Measurements from ENCODE around the gene STYXL1. TPM values are rescaled to one million over a fixed set of nuclear protein-coding genes. Genes with fewer than 3 reads are reported as not detected.

Gene STYXL1, protein sequence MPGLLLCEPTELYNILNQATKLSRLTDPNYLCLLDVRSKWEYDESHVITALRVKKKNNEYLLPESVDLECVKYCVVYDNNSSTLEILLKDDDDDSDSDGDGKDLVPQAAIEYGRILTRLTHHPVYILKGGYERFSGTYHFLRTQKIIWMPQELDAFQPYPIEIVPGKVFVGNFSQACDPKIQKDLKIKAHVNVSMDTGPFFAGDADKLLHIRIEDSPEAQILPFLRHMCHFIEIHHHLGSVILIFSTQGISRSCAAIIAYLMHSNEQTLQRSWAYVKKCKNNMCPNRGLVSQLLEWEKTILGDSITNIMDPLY
- total RNA-seq: 32.6 and 58.7 TPM in 2 replicates

DNA sequence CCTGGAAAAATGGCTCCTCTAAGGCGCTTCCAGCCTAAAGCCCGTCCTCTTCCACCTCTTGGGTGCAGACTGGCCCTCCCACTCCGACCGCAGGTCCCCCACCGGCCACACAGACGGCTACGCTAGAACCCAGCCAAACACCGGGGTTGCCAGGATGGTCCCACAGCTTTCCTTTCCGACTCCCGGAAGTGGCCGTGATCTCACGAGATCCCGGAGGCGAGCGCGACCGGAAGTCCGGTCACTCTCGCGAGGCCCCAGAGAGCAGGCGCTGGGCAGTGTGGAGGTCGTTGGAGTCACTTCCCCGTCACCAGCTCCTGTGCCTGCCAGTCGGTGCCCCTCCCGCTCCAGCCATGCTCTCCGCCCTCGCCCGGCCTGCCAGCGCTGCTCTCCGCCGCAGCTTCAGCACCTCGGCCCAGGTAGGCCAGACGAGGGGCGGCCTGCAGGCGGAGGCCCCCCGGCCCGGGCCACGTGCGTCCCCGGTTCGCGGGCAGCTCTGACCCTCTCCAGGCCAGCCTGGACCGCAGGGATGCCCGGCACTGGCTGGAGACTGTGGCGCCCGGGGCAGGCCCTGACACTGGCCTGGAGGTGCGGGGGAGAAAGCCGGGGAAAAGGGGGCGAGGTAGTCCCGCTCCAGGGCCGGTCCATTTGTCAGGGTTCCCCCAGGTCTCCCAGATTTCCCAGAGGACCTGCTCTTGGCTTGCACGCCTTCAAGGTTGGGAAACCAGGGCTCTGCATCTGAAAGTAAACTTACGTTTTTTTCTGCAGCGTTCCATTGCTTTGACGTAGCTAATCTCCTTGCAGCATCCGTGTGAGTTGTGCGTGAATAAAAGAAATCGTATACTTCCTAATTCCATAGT lies at the start of gene STYXL1, which contains the start of gene MDH2:
Gene STYXL1, minus strand, starts transcription at position 190 of the 857 bp plus-strand sequence. CDS start 17,477 bp downstream, outside the sequence.
Gene MDH2, plus strand, starts transcription at position 296 of the 857 bp plus-strand sequence. Its CDS starts 55 bp downstream, at position 351.

DNA sequence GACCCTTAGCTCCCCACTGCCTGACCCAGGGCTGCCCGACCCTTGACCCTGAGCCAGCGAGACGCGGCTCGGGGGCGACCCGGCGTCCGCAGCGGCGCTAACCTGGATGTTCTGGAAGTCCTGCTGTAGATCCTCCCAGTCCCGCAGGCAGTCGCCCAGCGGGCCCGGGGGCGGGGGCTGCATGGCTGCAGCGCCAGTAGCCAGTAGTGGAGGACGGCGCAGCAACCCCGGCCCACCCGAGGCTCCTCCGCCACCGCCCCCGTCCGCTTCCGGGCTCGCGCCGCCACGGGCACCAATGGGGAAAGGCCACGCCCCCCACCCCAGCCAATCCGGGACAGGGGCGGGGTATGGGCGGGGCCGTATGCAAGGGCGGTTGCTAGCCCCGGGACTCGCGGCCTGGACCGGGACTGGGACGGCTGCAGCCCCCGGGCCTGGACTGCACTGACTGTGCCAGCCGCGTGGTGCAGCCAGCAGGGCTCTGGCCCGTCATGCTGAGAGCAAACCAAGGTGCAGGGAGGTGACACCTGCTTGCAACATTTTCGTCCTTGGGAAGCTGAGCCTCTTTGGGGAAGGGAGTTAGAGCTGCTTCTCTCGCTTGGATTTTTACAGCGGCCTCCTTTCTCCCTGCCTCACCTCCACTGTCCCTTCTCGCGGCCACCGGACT lies 53.3 kb downstream of the STYXL1 start, which contains the start of gene TMEM120A:
Gene TMEM120A, minus strand, starts transcription at position 208 of the 664 bp plus-strand sequence. Its CDS starts 25 bp downstream, at position 183.

Small RNA genes within 50 kb of the gene (small RNA-seq; reads per million reads assigned to genes)
- gene RNU6-863P: not detected

Other genes with a start within 250 kb of the STYXL1 start
- gene CCL24, start 234.2 kb downstream of the STYXL1 start, total RNA-seq: not detected in 2 replicates
- 39.7 and 48.0 TPM in 2 replicates for gene RHBDD2, start 169.0 kb downstream of the STYXL1 start, total RNA-seq
- 140 and 183 TPM in 2 replicates for gene POR, start 132.8 kb downstream of the STYXL1 start, total RNA-seq
- gene TMEM120A, start 53.4 kb downstream of the STYXL1 start, total RNA-seq: 37.0 and 51.0 TPM in 2 replicates
- 29.8 and 46.1 TPM in 2 replicates for gene MDH2, start 106 bp upstream of the STYXL1 start, total RNA-seq
- 0.87 and 2.7 TPM in 2 replicates for gene SRRM3, start 153.9 kb upstream of the STYXL1 start, total RNA-seq

All from placental epithelial cell (primary cell).